ENCODE results near the gene KHDRBS2. TPM values are rescaled to one million over a fixed set of nuclear protein-coding genes. Genes with fewer than 3 reads are reported as not detected.

KHDRBS2 gene
- polyA plus RNA-seq, 1 of the 3 experiments (the other 2 are of a cell fraction): not detected

DNA sequence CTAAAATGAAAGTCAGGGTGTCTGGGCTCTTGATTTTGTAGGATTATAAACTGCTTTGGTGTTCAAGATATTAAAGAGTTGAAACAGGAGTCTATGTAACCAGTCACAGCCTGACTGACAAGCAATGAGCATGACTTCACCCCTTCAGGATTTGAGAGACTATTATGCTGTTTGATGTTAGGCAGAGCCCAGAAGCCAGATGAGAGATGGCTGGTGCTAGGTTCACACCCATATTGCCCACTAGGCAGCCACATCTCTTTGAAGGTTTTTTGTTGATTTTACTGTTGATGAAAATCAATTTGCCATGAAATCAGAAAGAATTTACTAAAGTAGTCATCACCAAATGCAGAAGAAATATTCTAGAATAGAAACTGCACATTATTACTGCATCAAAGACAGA is 243.6 kb downstream of the KHDRBS2 start:
- ChIA-PET POLR2A (no interaction called here), CTCF (no interaction called here)
- Histone ChIP-seq H3K9me2 (no peaks in the 10 kb centered on the region), H3K27ac (ENCODE audit: low read depth in 2 of 2, low read length in 1 of 2) (no peak overlapping the region), H3K4me2 (no peak overlapping the region), H4K20me1 (ENCODE audit: insufficient read depth) (no peaks in the 10 kb centered on the region), H3K79me2 (ENCODE audit: insufficient read depth) (no peaks in the 10 kb centered on the region), H3K9me3 (no peaks in the 10 kb centered on the region), H3K36me3 (replicated peaks in 1 of 2; ENCODE audit: control insufficient read depth in 1 of 2, insufficient read depth in 2 of 2, low read length in 1 of 2) (no peaks in the 10 kb centered on the region), H3K9ac (no peak overlapping the region), H3K27me3 (ENCODE audit: insufficient read depth) (no peaks in the 10 kb centered on the region), H3K4me3 (ENCODE audit: low read depth in 2 of 2, low read length in 1 of 2) (no peak overlapping the region), H3K4me1 (ENCODE audit: control insufficient read depth in 1 of 2, insufficient read depth in 2 of 2, low read depth in 1 of 2, low read length in 1 of 2) (no peaks in the 10 kb centered on the region), H3F3A (replicated peaks; ENCODE audit: insufficient read depth) (no peaks in the 10 kb centered on the region), H2AFZ (ENCODE audit: low read depth) (no peak overlapping the region)
- TF ChIP-seq, protein P1, sequence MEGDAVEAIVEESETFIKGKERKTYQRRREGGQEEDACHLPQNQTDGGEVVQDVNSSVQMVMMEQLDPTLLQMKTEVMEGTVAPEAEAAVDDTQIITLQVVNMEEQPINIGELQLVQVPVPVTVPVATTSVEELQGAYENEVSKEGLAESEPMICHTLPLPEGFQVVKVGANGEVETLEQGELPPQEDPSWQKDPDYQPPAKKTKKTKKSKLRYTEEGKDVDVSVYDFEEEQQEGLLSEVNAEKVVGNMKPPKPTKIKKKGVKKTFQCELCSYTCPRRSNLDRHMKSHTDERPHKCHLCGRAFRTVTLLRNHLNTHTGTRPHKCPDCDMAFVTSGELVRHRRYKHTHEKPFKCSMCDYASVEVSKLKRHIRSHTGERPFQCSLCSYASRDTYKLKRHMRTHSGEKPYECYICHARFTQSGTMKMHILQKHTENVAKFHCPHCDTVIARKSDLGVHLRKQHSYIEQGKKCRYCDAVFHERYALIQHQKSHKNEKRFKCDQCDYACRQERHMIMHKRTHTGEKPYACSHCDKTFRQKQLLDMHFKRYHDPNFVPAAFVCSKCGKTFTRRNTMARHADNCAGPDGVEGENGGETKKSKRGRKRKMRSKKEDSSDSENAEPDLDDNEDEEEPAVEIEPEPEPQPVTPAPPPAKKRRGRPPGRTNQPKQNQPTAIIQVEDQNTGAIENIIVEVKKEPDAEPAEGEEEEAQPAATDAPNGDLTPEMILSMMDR (IDR thresholded peaks at IDR 0.05): no peak
- no peak for TF ChIP-seq RFX5 (IDR thresholded peaks at IDR 0.05; ENCODE audit: low read length)
- TF ChIP-seq, protein P2, sequence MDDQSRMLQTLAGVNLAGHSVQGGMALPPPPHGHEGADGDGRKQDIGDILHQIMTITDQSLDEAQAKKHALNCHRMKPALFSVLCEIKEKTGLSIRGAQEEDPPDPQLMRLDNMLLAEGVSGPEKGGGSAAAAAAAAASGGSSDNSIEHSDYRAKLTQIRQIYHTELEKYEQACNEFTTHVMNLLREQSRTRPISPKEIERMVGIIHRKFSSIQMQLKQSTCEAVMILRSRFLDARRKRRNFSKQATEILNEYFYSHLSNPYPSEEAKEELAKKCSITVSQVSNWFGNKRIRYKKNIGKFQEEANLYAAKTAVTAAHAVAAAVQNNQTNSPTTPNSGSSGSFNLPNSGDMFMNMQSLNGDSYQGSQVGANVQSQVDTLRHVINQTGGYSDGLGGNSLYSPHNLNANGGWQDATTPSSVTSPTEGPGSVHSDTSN (IDR thresholded peaks at IDR 0.05): no peak
- TF ChIP-seq, protein P3, sequence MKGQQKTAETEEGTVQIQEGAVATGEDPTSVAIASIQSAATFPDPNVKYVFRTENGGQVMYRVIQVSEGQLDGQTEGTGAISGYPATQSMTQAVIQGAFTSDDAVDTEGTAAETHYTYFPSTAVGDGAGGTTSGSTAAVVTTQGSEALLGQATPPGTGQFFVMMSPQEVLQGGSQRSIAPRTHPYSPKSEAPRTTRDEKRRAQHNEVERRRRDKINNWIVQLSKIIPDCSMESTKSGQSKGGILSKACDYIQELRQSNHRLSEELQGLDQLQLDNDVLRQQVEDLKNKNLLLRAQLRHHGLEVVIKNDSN (IDR thresholded peaks at IDR 0.05; ENCODE audit: borderline replicate concordance, low read depth): no peak
- DNase-seq: no peak

DNA sequence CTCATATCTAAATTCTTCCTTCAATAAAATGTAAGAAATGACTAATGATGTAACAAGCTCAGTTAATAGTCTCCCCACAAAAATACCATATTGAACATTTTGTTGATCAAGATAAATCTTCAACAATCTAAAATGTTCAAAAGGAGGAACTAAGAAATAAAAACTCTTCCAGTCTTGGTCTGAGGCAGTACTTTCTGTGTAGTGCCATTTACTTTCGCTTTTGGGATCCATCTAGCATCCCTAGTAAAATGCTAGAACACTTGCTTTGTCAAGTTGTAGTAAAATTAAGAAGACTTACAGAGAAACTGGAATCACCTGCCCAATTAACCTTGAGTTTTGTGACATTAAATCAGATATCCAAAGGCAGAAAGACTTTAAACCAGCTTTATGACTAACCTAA is 246.4 kb downstream of the KHDRBS2 start:
- Histone ChIP-seq H3K4me2 (peak overlapping the region; percentile 54; the same call in 1 of the 2 replicates), H3K36me3 (replicated peaks in 1 of 2; ENCODE audit: control insufficient read depth in 1 of 2, insufficient read depth in 2 of 2, low read length in 1 of 2) (no peaks in the 10 kb centered on the region), H4K20me1 (ENCODE audit: insufficient read depth) (no peaks in the 10 kb centered on the region), H3K79me2 (ENCODE audit: insufficient read depth) (no peaks in the 10 kb centered on the region), H3K9me3 (no peaks in the 10 kb centered on the region), H3K27me3 (ENCODE audit: insufficient read depth) (no peaks in the 10 kb centered on the region), H3F3A (replicated peaks; ENCODE audit: insufficient read depth) (no peaks in the 10 kb centered on the region), H3K9ac (no peak overlapping the region), H3K9me2 (no peaks in the 10 kb centered on the region), H3K27ac (ENCODE audit: low read depth in 2 of 2, low read length in 1 of 2) (no peak overlapping the region), H2AFZ (ENCODE audit: low read depth) (peak overlapping the region; percentile 26), H3K4me3 (ENCODE audit: low read depth in 2 of 2, low read length in 1 of 2) (peak overlapping the region; percentile 4 to 29; a peak in 2 of 4 replicates), H3K4me1 (ENCODE audit: control insufficient read depth in 1 of 2, insufficient read depth in 2 of 2, low read depth in 1 of 2, low read length in 1 of 2) (no peaks in the 10 kb centered on the region)
- ChIA-PET CTCF (no interaction called here), POLR2A (no interaction called here)
- 0% methylated on average over 1 of the region's 1 CpG for WGBS (ENCODE audit: low lambda C conversion rate)
- no peak for DNase-seq
- TF ChIP-seq GABPA (IDR thresholded peaks at IDR 0.05; ENCODE audit: low read depth) (no peak), MEF2A (IDR thresholded peaks at IDR 0.05; ENCODE audit: borderline replicate concordance, low read depth) (no peak), FOXM1 (IDR thresholded peaks at IDR 0.05; ENCODE audit: low read depth) (no peak), ELF1 (IDR thresholded peaks at IDR 0.05) (no peak), SIN3A (IDR thresholded peaks at IDR 0.05; ENCODE audit: borderline replicate concordance, low read depth, low read length) (no peak), FOSL2 (IDR thresholded peaks at IDR 0.05; ENCODE audit: borderline replicate concordance, low read depth) (no peak), EP300 (IDR thresholded peaks at IDR 0.05; ENCODE audit: borderline replicate concordance in 1 of 2, low read depth in 1 of 2, low read length in 1 of 2) (no peak), NRF1 (IDR thresholded peaks at IDR 0.05; ENCODE audit: low read depth, low read length) (no peak), EZH2phosphoT487 (IDR thresholded peaks at IDR 0.05; ENCODE audit: borderline replicate concordance, low read depth) (no peak), YY1 (IDR thresholded peaks at IDR 0.05; ENCODE audit: low read depth) (no peak), FOXJ3 (CRISPR knock-in tag; IDR thresholded peaks at IDR 0.05) (no peak), SMC3 (IDR thresholded peaks at IDR 0.05; ENCODE audit: low read depth, low read length) (no peak), RAD21 (IDR thresholded peaks at IDR 0.05; ENCODE audit: low read length) (no peak)
- TF ChIP-seq, protein P4, sequence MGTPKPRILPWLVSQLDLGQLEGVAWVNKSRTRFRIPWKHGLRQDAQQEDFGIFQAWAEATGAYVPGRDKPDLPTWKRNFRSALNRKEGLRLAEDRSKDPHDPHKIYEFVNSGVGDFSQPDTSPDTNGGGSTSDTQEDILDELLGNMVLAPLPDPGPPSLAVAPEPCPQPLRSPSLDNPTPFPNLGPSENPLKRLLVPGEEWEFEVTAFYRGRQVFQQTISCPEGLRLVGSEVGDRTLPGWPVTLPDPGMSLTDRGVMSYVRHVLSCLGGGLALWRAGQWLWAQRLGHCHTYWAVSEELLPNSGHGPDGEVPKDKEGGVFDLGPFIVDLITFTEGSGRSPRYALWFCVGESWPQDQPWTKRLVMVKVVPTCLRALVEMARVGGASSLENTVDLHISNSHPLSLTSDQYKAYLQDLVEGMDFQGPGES (IDR thresholded peaks at IDR 0.05; ENCODE audit: low read depth, low read length): no peak
- TF ChIP-seq, protein P5, sequence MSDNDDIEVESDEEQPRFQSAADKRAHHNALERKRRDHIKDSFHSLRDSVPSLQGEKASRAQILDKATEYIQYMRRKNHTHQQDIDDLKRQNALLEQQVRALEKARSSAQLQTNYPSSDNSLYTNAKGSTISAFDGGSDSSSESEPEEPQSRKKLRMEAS (IDR thresholded peaks at IDR 0.05; ENCODE audit: low read depth): no peak
- TF ChIP-seq, protein P3 (IDR thresholded peaks at IDR 0.05; ENCODE audit: borderline replicate concordance, low read depth): no peak
- TF ChIP-seq, protein P6, sequence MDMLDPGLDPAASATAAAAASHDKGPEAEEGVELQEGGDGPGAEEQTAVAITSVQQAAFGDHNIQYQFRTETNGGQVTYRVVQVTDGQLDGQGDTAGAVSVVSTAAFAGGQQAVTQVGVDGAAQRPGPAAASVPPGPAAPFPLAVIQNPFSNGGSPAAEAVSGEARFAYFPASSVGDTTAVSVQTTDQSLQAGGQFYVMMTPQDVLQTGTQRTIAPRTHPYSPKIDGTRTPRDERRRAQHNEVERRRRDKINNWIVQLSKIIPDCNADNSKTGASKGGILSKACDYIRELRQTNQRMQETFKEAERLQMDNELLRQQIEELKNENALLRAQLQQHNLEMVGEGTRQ (IDR thresholded peaks at IDR 0.05; ENCODE audit: borderline replicate concordance, low read depth, low read length): no peak

Data from SK-N-SH (cell line).